Measurements from ENCODE around the gene ANHX. TPM values are rescaled to one million over a fixed set of nuclear protein-coding genes. Genes with fewer than 3 reads are reported as not detected.

Gene ANHX
- polyA plus RNA-seq, 3 donors: not detected

DNA sequence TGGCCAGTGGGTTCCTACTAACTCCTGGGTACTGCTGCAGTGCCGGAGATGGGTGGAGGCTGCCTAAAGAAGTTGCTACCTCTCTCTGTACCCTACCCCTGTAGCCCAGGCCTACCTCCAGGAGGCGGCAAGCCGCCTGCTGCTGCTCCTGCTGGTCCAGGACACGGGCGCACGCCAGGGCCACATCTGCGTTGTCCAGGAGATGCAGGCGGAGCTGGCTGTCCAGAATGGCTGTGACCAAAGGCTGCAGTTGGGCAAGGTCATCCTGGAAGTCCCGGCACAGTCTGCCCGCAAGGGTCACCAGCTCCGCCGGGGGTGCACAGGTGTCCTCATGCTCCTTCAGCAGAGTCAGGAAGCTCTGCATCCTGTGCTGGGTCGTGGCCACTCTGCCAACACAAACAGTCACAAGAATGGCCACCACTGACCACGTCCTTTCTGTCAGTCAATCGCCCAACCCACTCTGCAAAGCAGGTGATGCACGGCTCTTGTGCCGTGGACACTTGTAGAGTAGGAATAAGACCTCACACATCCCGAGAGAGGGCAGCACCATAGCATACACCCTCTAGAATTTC, 1.6 kb downstream of the ANHX start:
- intact Hi-C loops (cut with micrococcal nuclease): no loop called here
- no peak for TF ChIP-seq CTCF (IDR thresholded peaks at IDR 0.05)
- H3K9ac ChIP-seq (ENCODE audit: insufficient read depth, low read length, poor library complexity, severe bottlenecking): no peak overlapping the region
- H3K36me3 ChIP-seq (replicated peaks in 1 of 2; ENCODE audit: control insufficient read depth in 1 of 2, insufficient read depth in 2 of 2, low read length in 2 of 2): no peaks in the 10 kb centered on the region
- H3K4me3 Mint-ChIP-seq: no peak overlapping the region
- no peaks in the 10 kb centered on the region for H3K4me1 Mint-ChIP-seq
- no peak overlapping the region for H3K4me2 ChIP-seq (replicated peaks; ENCODE audit: extremely low read depth, low read length, poor library complexity, severe bottlenecking)
- H3K4me1 ChIP-seq (ENCODE audit: control insufficient read depth in 1 of 2, insufficient read depth in 2 of 2, low read length in 2 of 2): no peaks in the 10 kb centered on the region
- no peaks in the 10 kb centered on the region for H3K79me2 ChIP-seq (ENCODE audit: insufficient read depth, low read length)
- peaks cover 85 to 96% of the 10 kb centered on the region in 2 donors for H3K9me3 ChIP-seq (replicated peaks in 1 of 2; ENCODE audit: control insufficient read depth in 1 of 2, insufficient read depth in 1 of 2, low read length in 2 of 2)
- no peaks in the 10 kb centered on the region for H3K36me3 Mint-ChIP-seq
- H3K27ac Mint-ChIP-seq: no peak overlapping the region
- H3K27me3 Mint-ChIP-seq (ENCODE audit: low read depth in 3 of 3): peaks cover 0 to 2% (median 2%) of the 10 kb centered on the region in 3 donors
- H4K20me1 ChIP-seq (ENCODE audit: insufficient read depth, low read length): no peaks in the 10 kb centered on the region
- peaks cover 52 to 86% (median 79%) of the 10 kb centered on the region in 7 donors for H3K9me3 Mint-ChIP-seq
- H3K4me3 ChIP-seq (replicated peaks in 1 of 3; ENCODE audit: low read depth in 2 of 3, low read length in 3 of 3): no peak overlapping the region
- no peak for DNase-seq
- H3K27me3 ChIP-seq (ENCODE audit: control insufficient read depth in 2 of 2, insufficient read depth in 2 of 2, low read length in 2 of 2): no peaks in the 10 kb centered on the region
- no peak overlapping the region for H3K27ac ChIP-seq (ENCODE audit: low read depth in 1 of 2, low read length in 2 of 2)
- no peak overlapping the region for H2AFZ ChIP-seq (ENCODE audit: insufficient read depth, low read depth, low read length, poor library complexity, severe bottlenecking)
- WGBS (ENCODE audit: insufficient coverage): 92% methylated on average over 16 of the region's 18 CpGs

GRCh38 chr12:133233006-133233405, 2.7 kb downstream of the ANHX start:
- Mint-ChIP-seq H3K27me3 (ENCODE audit: low read depth in 3 of 3) (peaks cover 0 to 2% (median 2%) of the 10 kb centered on the region in 3 donors), H3K9me3 (peaks cover 57 to 93% (median 82%) of the 10 kb centered on the region in 7 donors), H3K4me3 (no peak overlapping the region), H3K4me1 (no peaks in the 10 kb centered on the region), H3K27ac (no peak overlapping the region), H3K36me3 (no peaks in the 10 kb centered on the region)
- Histone ChIP-seq H3K79me2 (ENCODE audit: insufficient read depth, low read length) (no peaks in the 10 kb centered on the region), H3K9ac (ENCODE audit: insufficient read depth, low read length, poor library complexity, severe bottlenecking) (no peak overlapping the region), H2AFZ (ENCODE audit: insufficient read depth, low read depth, low read length, poor library complexity, severe bottlenecking) (no peak overlapping the region), H4K20me1 (ENCODE audit: insufficient read depth, low read length) (no peaks in the 10 kb centered on the region), H3K27ac (ENCODE audit: low read depth in 1 of 2, low read length in 2 of 2) (no peak overlapping the region), H3K4me2 (replicated peaks; ENCODE audit: extremely low read depth, low read length, poor library complexity, severe bottlenecking) (no peak overlapping the region), H3K27me3 (ENCODE audit: control insufficient read depth in 2 of 2, insufficient read depth in 2 of 2, low read length in 2 of 2) (no peaks in the 10 kb centered on the region), H3K4me3 (replicated peaks in 1 of 3; ENCODE audit: low read depth in 2 of 3, low read length in 3 of 3) (no peak overlapping the region), H3K4me1 (ENCODE audit: control insufficient read depth in 1 of 2, insufficient read depth in 2 of 2, low read length in 2 of 2) (no peaks in the 10 kb centered on the region), H3K36me3 (replicated peaks in 1 of 2; ENCODE audit: control insufficient read depth in 1 of 2, insufficient read depth in 2 of 2, low read length in 2 of 2) (no peaks in the 10 kb centered on the region), H3K9me3 (replicated peaks in 1 of 2; ENCODE audit: control insufficient read depth in 1 of 2, insufficient read depth in 1 of 2, low read length in 2 of 2) (peaks cover 89 to 96% of the 10 kb centered on the region in 2 donors)
- TF ChIP-seq CTCF (IDR thresholded peaks at IDR 0.05): no peak
- intact Hi-C loops (cut with micrococcal nuclease): no loop called here
- WGBS (ENCODE audit: insufficient coverage): 88% methylated on average over 4 of the region's 6 CpGs
- no peak for DNase-seq
